Measurements from ENCODE around the gene FXR1.
"Not testable (repeated sequence)": the region's sequence is repeated elsewhere in the genome, so short reads cannot be mapped to it uniquely, and the experiment has no call there.

FXR1 gene

GRCh38 chr3:180983136-180983535, 70.7 kb downstream of the FXR1 start:
- ATAC-seq (ENCODE audit: insufficient read depth, low read depth) (no peak), DNase-seq (no peak)
- Histone ChIP-seq H3K27me3 (ENCODE audit: insufficient read depth, low read length, poor library complexity) (no peaks in the 10 kb centered on the region), H2AFZ (ENCODE audit: low read depth, low read length) (no peak overlapping the region), H3K4me3 (ENCODE audit: low read depth in 1 of 2, low read length in 2 of 2) (no peak overlapping the region), H3K4me2 (ENCODE audit: insufficient read depth, low read length) (no peak overlapping the region), H3K27ac (ENCODE audit: low read length) (no peak overlapping the region), H4K20me1 (ENCODE audit: insufficient read depth, low read length) (no peaks in the 10 kb centered on the region), H3K36me3 (ENCODE audit: insufficient read depth, low read length) (peaks cover 42% of the 10 kb centered on the region), H3K79me2 (ENCODE audit: insufficient read depth, low read length) (peaks cover 10% of the 10 kb centered on the region), H3K4me1 (ENCODE audit: insufficient read depth, low read length) (peaks cover 10% of the 10 kb centered on the region), H3K9ac (ENCODE audit: low read depth, low read length) (no peak overlapping the region), H3K9me3 (ENCODE audit: insufficient read depth, low read length, severe bottlenecking) (no peaks in the 10 kb centered on the region)
- TF ChIP-seq EZH2 (IDR thresholded peaks at IDR 0.05; ENCODE audit: borderline replicate concordance, low read depth, low read length, severe bottlenecking) (no peak), CTCF (IDR thresholded peaks at IDR 0.05; ENCODE audit: borderline replicate concordance, extremely low read depth, low read length, poor library complexity, severe bottlenecking) (no peak)

GRCh38 chr3:180986366-180986765, 73.9 kb downstream of the FXR1 start:
- DNase-seq; H3K27me3 ChIP-seq (ENCODE audit: insufficient read depth, low read length, poor library complexity); H3K4me3 ChIP-seq (ENCODE audit: low read depth in 1 of 2, low read length in 2 of 2); H3K9ac ChIP-seq (ENCODE audit: low read depth, low read length); H4K20me1 ChIP-seq (ENCODE audit: insufficient read depth, low read length); ATAC-seq (ENCODE audit: insufficient read depth, low read depth); H3K9me3 ChIP-seq (ENCODE audit: insufficient read depth, low read length, severe bottlenecking); H2AFZ ChIP-seq (ENCODE audit: low read depth, low read length); H3K4me2 ChIP-seq (ENCODE audit: insufficient read depth, low read length); H3K27ac ChIP-seq (ENCODE audit: low read length): not testable (repeated sequence)
- Histone ChIP-seq H3K4me1 (ENCODE audit: insufficient read depth, low read length) (peaks cover 30% of the 10 kb centered on the region), H3K36me3 (ENCODE audit: insufficient read depth, low read length) (peaks cover 27% of the 10 kb centered on the region), H3K79me2 (ENCODE audit: insufficient read depth, low read length) (peaks cover 22% of the 10 kb centered on the region)

DNA sequence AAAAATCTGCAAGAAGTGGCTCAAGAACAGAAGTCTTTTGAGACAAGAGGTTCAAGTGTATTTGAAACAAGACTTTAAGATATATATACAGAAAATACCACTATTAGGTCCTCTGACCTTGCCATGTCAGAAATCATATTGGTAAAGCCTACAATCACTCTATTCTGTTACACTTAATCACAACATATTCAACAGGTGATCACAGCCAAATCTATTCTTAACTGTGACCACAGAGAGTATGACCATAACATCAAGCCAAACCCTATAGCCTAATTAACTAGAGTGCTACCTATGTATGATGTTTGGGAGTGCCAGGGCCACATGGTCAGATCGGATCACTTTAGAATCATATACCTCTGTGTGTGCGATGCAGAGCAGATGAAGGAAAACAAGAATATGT, 74.9 kb downstream of the FXR1 start:
- Histone ChIP-seq H3K9ac (ENCODE audit: low read depth, low read length) (no peak overlapping the region), H2AFZ (ENCODE audit: low read depth, low read length) (no peak overlapping the region), H3K27me3 (ENCODE audit: insufficient read depth, low read length, poor library complexity) (no peaks in the 10 kb centered on the region), H3K9me3 (ENCODE audit: insufficient read depth, low read length, severe bottlenecking) (no peaks in the 10 kb centered on the region), H3K4me1 (ENCODE audit: insufficient read depth, low read length) (peaks cover 30% of the 10 kb centered on the region), H3K36me3 (ENCODE audit: insufficient read depth, low read length) (peaks cover 20% of the 10 kb centered on the region), H3K4me2 (ENCODE audit: insufficient read depth, low read length) (peak overlapping the region; percentile 86; the same call in 1 of the 2 replicates), H3K27ac (ENCODE audit: low read length) (no peak overlapping the region), H4K20me1 (ENCODE audit: insufficient read depth, low read length) (no peaks in the 10 kb centered on the region), H3K79me2 (ENCODE audit: insufficient read depth, low read length) (peaks cover 22% of the 10 kb centered on the region), H3K4me3 (ENCODE audit: low read depth in 1 of 2, low read length in 2 of 2) (no peak overlapping the region)
- TF ChIP-seq EZH2 (IDR thresholded peaks at IDR 0.05; ENCODE audit: borderline replicate concordance, low read depth, low read length, severe bottlenecking) (no peak), CTCF (IDR thresholded peaks at IDR 0.05; ENCODE audit: borderline replicate concordance, extremely low read depth, low read length, poor library complexity, severe bottlenecking) (no peak)
- DNase-seq (no peak), ATAC-seq (ENCODE audit: insufficient read depth, low read depth) (no peak)

GRCh38 chr3:180989291-180990163, 77.1 kb downstream of the FXR1 start, which contains the start of gene DNAJC19:
Gene DNAJC19, minus strand, starts transcription at chr3:180989736. Its CDS starts 134 bp downstream, at chr3:180989602.
- Histone ChIP-seq H3K4me1 (ENCODE audit: insufficient read depth, low read length) (peaks cover 30% of the 10 kb centered on the region), H3K9me3 (ENCODE audit: insufficient read depth, low read length, severe bottlenecking) (no peaks in the 10 kb centered on the region), H3K9ac (ENCODE audit: low read depth, low read length) (peak within 1 kb of the TSS; percentile 62), H2AFZ (ENCODE audit: low read depth, low read length) (peak within 1 kb of the TSS; percentile 82), H3K27ac (ENCODE audit: low read length) (peak within 1 kb of the TSS; percentile 68), H3K4me2 (ENCODE audit: insufficient read depth, low read length) (peak within 1 kb of the TSS; percentile 86), H4K20me1 (ENCODE audit: insufficient read depth, low read length) (no peaks in the 10 kb centered on the region), H3K4me3 (ENCODE audit: low read depth in 1 of 2, low read length in 2 of 2) (peak within 1 kb of the TSS; percentile 65 to 66), H3K27me3 (ENCODE audit: insufficient read depth, low read length, poor library complexity) (no peaks in the 10 kb centered on the region), H3K79me2 (ENCODE audit: insufficient read depth, low read length) (peaks cover 22% of the 10 kb centered on the region), H3K36me3 (ENCODE audit: insufficient read depth, low read length) (peaks cover 8% of the 10 kb centered on the region)
- DNase-seq = peak; percentile 94
- peak; percentile 95 for ATAC-seq (ENCODE audit: insufficient read depth, low read depth)
- no peak for TF ChIP-seq EZH2 (IDR thresholded peaks at IDR 0.05; ENCODE audit: borderline replicate concordance, low read depth, low read length, severe bottlenecking)
- no peak for TF ChIP-seq CTCF (IDR thresholded peaks at IDR 0.05; ENCODE audit: borderline replicate concordance, extremely low read depth, low read length, poor library complexity, severe bottlenecking)

Data from DND-41 (cell line).